ENCODE data around the gene IVL.

Gene IVL

GRCh38 chr1:152954436-152954835, 46.1 kb downstream of the IVL start:
- no peak for DNase-seq

GRCh38 chr1:152957561-152957960, 49.2 kb downstream of the IVL start:
- DNase-seq, result no peak

- DNase-seq, result no peak
Observed at GRCh38 chr1:152959273-152959672, 50.9 kb downstream of the IVL start.

GRCh38 chr1:152959801-152960451, 51.6 kb downstream of the IVL start:
- DNase-seq, result no peak

- DNase-seq, result no peak
Observed at GRCh38 chr1:152960452-152961044, 52.2 kb downstream of the IVL start.

Data from GOT3 (cell line).